ENCODE results near the gene TNNC1. TPM values are rescaled to one million over a fixed set of nuclear protein-coding genes. Genes with fewer than 3 reads are reported as not detected.
A peak's percentile ranks its signal among the peaks of the same experiment; 100 is the strongest.

Gene TNNC1
- total RNA-seq, 2 donors from 2014 or later = 2.0 to 6.5 TPM

- Mint-ChIP-seq H3K9me3 (no peaks in the 10 kb centered on the region), H3K36me3 (ENCODE audit: low read depth) (peaks cover 61% of the 10 kb centered on the region), H3K4me3 (peak overlapping the region; percentile 99), H3K27ac (peak overlapping the region; percentile 100), H3K27me3 (no peaks in the 10 kb centered on the region), H3K4me1 (peaks cover 22% of the 10 kb centered on the region)
- ATAC-seq (replicated peaks) = no peak
These were observed 2.4 kb upstream of the TNNC1 start for GRCh38 chr3:52456169-52456799.

DNA sequence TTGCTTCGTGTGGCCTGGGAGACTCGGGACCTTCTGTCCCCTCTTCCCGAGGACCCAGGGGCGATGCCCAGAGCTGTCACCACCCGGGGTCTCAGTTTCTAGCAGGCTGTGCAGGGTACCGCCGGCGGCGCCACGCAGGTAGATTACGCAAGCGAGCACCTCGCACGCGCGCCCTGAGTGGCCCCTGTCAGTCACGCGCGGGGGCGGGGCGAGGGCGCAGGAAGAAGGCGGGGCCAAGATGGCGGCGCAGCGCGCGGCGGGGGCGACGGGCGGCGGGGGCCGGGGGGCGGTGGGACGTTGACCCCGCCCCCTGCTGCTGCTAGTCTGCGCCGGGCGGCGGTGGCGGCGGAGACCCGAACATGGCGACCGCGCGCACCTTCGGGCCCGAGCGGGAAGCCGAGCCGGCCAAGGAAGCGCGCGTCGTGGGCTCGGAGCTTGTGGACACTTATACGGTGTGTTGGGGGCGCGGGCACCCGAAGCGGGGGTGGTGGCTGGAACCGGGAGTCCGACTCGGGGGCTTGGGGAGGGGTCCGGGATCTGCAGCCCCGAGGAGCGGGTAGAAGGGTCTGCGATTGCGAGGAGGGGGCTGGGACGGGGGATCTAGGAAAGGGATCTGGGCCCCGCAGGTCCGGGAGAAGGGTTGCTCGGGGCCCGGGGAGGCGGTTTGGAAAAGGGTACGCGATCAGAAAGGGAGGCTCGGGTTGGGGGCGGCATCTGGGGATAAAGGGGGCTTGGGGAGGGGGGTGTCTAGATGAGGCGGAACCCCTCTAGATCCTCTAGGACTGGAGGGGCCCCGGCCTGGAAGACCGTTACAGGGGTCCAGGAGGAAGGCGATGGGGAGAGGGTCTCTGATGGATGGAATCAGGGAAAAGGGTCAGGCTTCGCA lies 1.7 kb upstream of the TNNC1 start, which contains the start of gene NISCH:
NISCH (plus strand) TSS at position 322 of the 886 bp plus-strand sequence; CDS start at position 360, 38 bp downstream.
- peak; percentile 94 for ATAC-seq (replicated peaks)
- Mint-ChIP-seq H3K27ac (peak within 1 kb of the TSS; percentile 100), H3K4me1 (peaks cover 22% of the 10 kb centered on the region)

GRCh38 chr3:52454938-52455282 lies 1.1 kb upstream of the TNNC1 start:
- ATAC-seq (replicated peaks) = peak; percentile 36

More for the DNA sequence above, 1.7 kb upstream of the TNNC1 start, which contains the start of gene NISCH:
- no peaks in the 10 kb centered on the region for H3K27me3 Mint-ChIP-seq
- H3K9me3 Mint-ChIP-seq = no peaks in the 10 kb centered on the region
- peaks cover 53% of the 10 kb centered on the region for H3K36me3 Mint-ChIP-seq (ENCODE audit: low read depth)
- H3K4me3 Mint-ChIP-seq = peak within 1 kb of the TSS; percentile 99

DNA sequence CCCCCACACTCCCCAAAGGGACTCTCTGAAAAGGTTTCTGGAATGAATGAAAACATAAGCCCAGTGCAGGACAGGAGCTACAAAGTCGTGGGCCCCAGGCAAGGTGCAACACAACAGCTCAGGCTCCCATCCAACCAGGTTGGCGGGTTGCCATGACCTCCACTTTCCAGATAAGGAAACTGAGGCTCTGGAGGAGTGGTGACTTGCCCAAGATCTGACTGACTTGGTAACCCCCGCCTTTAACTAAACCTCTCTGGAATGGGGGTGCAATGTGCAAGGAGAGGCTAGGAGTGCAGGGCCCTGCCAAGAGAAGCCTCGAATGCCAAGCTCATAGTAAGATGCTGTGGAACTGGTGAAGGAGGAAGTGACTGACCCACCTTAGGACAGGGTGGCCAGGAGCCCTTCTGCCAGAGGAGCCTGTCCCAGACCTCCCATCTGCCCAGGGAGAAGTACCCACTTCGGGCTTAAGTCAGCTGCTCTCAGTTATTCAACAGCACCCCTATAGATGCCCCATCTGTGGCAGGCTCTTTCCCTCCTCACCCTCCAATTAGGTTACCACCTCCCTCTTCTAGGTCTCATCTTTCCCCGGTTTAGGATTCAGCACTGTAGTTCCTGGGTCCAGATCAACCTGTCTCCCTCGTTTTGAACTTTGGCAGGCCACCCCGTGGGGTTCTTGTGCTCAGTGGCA lies 553 bp upstream of the TNNC1 start:
- H3K27me3 Mint-ChIP-seq = no peaks in the 10 kb centered on the region
- H3K4me1 Mint-ChIP-seq = peaks cover 22% of the 10 kb centered on the region
- H3K36me3 Mint-ChIP-seq (ENCODE audit: low read depth) = peaks cover 42% of the 10 kb centered on the region
- ATAC-seq (replicated peaks) = no peak
- H3K27ac Mint-ChIP-seq = peak overlapping the region; percentile 100
- peak overlapping the region; percentile 99 for H3K4me3 Mint-ChIP-seq
- no peaks in the 10 kb centered on the region for H3K9me3 Mint-ChIP-seq

More at GRCh38 chr3:52454938-52455282, 1.1 kb upstream of the TNNC1 start:
- H3K4me1 Mint-ChIP-seq = peaks cover 22% of the 10 kb centered on the region
- H3K4me3 Mint-ChIP-seq = peak overlapping the region; percentile 99
- H3K27ac Mint-ChIP-seq = peak overlapping the region; percentile 100
- H3K27me3 Mint-ChIP-seq = no peaks in the 10 kb centered on the region
- peaks cover 47% of the 10 kb centered on the region for H3K36me3 Mint-ChIP-seq (ENCODE audit: low read depth)
- H3K9me3 Mint-ChIP-seq = no peaks in the 10 kb centered on the region

GRCh38 chr3:52452570-52453221 lies 1.1 kb downstream of the TNNC1 start:
- H3K9me3 Mint-ChIP-seq = no peaks in the 10 kb centered on the region
- peaks cover 25% of the 10 kb centered on the region for H3K36me3 Mint-ChIP-seq (ENCODE audit: low read depth)
- no peak for ATAC-seq (replicated peaks)
- peak overlapping the region; percentile 25 for H3K27ac Mint-ChIP-seq
- H3K27me3 Mint-ChIP-seq = no peaks in the 10 kb centered on the region
- no peak overlapping the region for H3K4me3 Mint-ChIP-seq
- H3K4me1 Mint-ChIP-seq = peaks cover 22% of the 10 kb centered on the region

DNA sequence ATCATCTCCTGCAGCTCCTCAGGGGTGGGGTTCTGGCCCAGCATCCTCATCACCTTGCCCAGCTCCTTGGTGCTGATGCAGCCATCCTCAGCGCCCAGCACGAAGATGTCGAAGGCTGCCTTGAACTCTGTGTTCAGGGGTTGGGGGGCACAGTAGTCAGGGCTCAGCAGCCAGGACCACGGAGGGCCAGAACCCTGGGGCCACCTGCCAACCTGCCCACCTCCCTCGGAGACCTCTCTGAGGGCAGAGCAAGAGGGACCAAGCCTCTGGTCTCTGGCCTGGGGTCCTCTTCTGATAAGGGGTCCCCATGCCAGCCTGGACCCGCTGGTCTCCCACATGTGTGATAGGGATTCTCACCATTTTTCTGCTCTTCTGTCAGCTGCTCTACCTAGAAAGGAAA lies 1.7 kb downstream of the TNNC1 start:
- no peaks in the 10 kb centered on the region for H3K27me3 Mint-ChIP-seq
- no peak for ATAC-seq (replicated peaks)
- H3K27ac Mint-ChIP-seq = peak overlapping the region; percentile 25
- peaks cover 19% of the 10 kb centered on the region for H3K4me1 Mint-ChIP-seq
- H3K4me3 Mint-ChIP-seq = no peak overlapping the region
- H3K36me3 Mint-ChIP-seq (ENCODE audit: low read depth) = peaks cover 19% of the 10 kb centered on the region
- no peaks in the 10 kb centered on the region for H3K9me3 Mint-ChIP-seq

DNA sequence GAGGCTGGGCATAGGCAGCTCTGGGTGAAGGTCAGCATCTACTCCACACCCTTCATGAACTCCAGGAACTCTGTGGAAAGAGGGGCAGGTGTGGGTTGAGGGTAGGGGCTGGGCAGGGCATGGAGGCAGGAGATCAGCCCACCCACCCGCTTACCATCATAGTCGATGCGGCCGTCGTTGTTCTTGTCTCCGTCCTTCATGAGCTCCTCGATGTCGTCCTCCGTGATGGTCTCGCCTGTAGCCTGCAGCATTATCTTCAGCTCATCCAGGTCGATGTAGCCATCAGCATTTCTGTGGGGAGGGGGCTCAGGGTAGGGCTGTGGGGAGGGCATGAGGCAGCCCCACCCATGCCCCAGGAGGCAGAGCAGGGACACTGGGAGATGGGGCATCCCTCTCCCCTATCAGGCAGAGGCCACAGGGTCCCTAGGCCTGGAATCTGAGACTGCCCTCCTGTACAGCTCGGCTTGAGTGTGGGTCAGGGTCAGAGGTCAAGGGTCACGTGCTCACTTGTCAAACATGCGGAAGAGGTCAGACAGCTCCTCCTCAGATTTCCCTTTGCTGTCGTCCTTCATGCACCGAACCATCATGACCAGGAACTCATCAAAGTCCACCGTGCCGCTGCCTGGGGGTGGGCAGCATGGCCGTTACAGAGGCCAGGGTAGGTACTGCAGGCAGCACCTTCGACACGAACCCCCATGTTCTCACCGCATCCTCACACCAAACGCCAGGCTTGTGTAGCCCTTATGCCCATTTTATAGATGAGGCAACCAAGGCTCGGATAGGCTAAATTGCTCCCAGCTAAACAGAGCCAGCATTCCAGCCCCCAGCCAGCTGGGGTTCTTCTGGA lies 2.4 kb downstream of the TNNC1 start:
- ATAC-seq (replicated peaks) = no peak
- Mint-ChIP-seq H3K4me3 (no peak overlapping the region), H3K27ac (no peak overlapping the region), H3K9me3 (no peaks in the 10 kb centered on the region), H3K27me3 (no peaks in the 10 kb centered on the region), H3K4me1 (peaks cover 17% of the 10 kb centered on the region), H3K36me3 (ENCODE audit: low read depth) (peaks cover 16% of the 10 kb centered on the region)

DNA sequence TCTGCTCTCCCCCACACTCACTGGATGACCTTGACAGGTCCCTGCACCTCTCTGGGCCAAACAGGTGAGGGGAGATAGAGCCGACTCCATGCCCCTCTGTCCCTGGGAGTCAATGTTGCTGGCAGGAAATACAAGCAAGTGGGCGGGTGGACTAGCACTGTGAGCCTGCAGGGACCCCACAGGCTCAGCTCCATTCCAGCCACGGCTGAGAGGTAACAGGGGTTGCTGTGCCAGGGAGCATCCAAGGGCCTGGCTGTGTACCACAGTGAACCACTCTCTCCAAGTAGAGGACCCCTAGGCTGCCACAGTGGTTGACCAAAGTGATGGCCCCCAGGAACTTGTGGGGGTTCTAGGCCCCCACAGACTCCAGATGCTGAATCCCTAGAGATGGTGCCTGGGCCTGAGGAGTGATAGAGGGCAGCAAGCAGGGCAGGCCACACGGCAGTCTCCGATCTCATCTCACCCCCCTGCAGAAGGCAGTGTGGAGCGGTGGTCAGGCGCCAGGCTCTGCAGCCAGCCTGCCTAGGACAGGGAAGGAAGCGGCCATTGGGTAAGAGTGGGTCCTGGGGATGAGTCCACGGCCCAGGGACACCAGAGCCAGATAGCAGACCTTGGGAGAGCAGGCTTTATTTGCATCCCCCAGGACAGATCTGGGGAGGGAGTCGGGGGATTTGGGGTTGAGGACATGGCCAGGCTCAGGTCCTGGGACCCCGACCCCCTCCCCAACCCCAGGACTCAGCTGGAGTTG lies 3.2 kb downstream of the TNNC1 start:
- Mint-ChIP-seq H3K4me3 (no peak overlapping the region), H3K27me3 (no peaks in the 10 kb centered on the region), H3K27ac (no peak overlapping the region), H3K4me1 (peaks cover 11% of the 10 kb centered on the region), H3K9me3 (no peaks in the 10 kb centered on the region), H3K36me3 (ENCODE audit: low read depth) (peaks cover 9% of the 10 kb centered on the region)
- no peak for ATAC-seq (replicated peaks)

GRCh38 chr3:52447512-52448355 lies 6.1 kb downstream of the TNNC1 start:
- H3K27ac Mint-ChIP-seq = peak overlapping the region; percentile 71
- peaks cover 5% of the 10 kb centered on the region for H3K4me1 Mint-ChIP-seq
- H3K4me3 Mint-ChIP-seq = no peak overlapping the region
- no peaks in the 10 kb centered on the region for H3K36me3 Mint-ChIP-seq (ENCODE audit: low read depth)
- no peaks in the 10 kb centered on the region for H3K9me3 Mint-ChIP-seq
- ATAC-seq (replicated peaks) = no peak
- no peaks in the 10 kb centered on the region for H3K27me3 Mint-ChIP-seq

GRCh38 chr3:52446631-52447511 lies 7.0 kb downstream of the TNNC1 start:
- Mint-ChIP-seq H3K4me1 (peaks cover 5% of the 10 kb centered on the region), H3K36me3 (ENCODE audit: low read depth) (no peaks in the 10 kb centered on the region), H3K27ac (peak overlapping the region; percentile 71), H3K27me3 (no peaks in the 10 kb centered on the region), H3K9me3 (no peaks in the 10 kb centered on the region), H3K4me3 (no peak overlapping the region)
- ATAC-seq (replicated peaks) = peak; percentile 65

GRCh38 chr3:52446042-52446441 lies 7.8 kb downstream of the TNNC1 start:
- Mint-ChIP-seq H3K36me3 (ENCODE audit: low read depth) (no peaks in the 10 kb centered on the region), H3K4me1 (peaks cover 5% of the 10 kb centered on the region), H3K27me3 (no peaks in the 10 kb centered on the region), H3K4me3 (no peak overlapping the region), H3K9me3 (no peaks in the 10 kb centered on the region), H3K27ac (no peak overlapping the region)
- ATAC-seq (replicated peaks) = no peak
